Glutamatergic neuron (in vitro differentiated cells): ENCODE results near the gene IGSF23. TPM values are rescaled to one million over a fixed set of nuclear protein-coding genes. Genes with fewer than 3 reads are reported as not detected.

ENCODE experiments used
- DNase-seq: peaks from one replicate; pipeline ENCODE4 v3.0.0; 2022
- H3K27ac Mint-ChIP-seq: one replicate; pipeline ENCODE4 v1.8.0; 2020; ENCODE audit warnings: mild to moderate bottlenecking, mixed read lengths, inconsistent platforms; ENCODE audit not compliant: unreplicated experiment
- H3K27me3 Mint-ChIP-seq: one replicate; pipeline ENCODE4 v1.8.0; 2020; ENCODE audit warnings: mild to moderate bottlenecking, moderate library complexity, mixed read lengths, inconsistent platforms; ENCODE audit not compliant: unreplicated experiment
- H3K36me3 Mint-ChIP-seq: one replicate; pipeline ENCODE4 v1.8.0; 2020; ENCODE audit warnings: mild to moderate bottlenecking, mixed read lengths, inconsistent platforms; ENCODE audit not compliant: unreplicated experiment
- H3K4me1 Mint-ChIP-seq: one replicate; pipeline ENCODE4 v1.8.0; 2020; ENCODE audit warnings: mild to moderate bottlenecking, low read depth, mixed read lengths, inconsistent platforms; ENCODE audit not compliant: unreplicated experiment
- H3K4me3 Mint-ChIP-seq: one replicate; pipeline ENCODE4 v1.8.0; 2020; ENCODE audit warnings: mild to moderate bottlenecking, mixed read lengths, inconsistent platforms; ENCODE audit not compliant: unreplicated experiment
- H3K9me3 Mint-ChIP-seq: one replicate; pipeline ENCODE4 v1.8.0; 2020; ENCODE audit warnings: mild to moderate bottlenecking, moderate library complexity, mixed read lengths, inconsistent platforms; ENCODE audit not compliant: unreplicated experiment
- total RNA-seq: library from RNA; stranded (reverse); fragmentation: NEBNext Ultra II Directional; extraction: Animal tissue kit (Norgen Biotek cat#: 25700); gene quantifications from one replicate; pipeline ENCODE4 v1.2.1, GENCODE V29; 2021; ENCODE audit not compliant: unreplicated experiment
- TF ChIP-seq, protein P1 (sequence below): fragments of 200-600 bp; sonication (generic); IDR thresholded peaks from one replicate; pipeline ENCODE4 v1.5.0; 2021; ENCODE audit not compliant: partially characterized antibody, unreplicated experiment

The IGSF23 gene
- total RNA-seq, 1 donor from 2014 or later = not detected

DNA sequence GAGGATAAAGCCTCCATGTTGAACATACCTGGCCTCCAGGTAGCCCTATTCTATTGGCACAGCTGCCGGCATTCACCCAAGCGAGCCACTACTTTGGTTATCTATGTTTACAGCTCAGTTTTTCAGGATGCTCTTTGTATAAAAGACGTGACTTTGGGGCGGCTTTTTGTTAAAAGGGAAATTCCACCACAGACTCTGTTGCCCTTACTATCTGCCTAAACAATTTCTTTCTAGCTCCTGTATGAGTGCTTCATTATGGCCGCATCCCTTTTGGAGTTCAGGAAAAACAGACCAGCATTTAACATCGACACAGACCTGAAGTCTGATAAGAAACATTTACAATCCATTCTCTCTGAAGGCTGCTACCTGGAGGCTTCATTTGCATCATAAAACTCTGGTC, 9.1 kb upstream of the IGSF23 start:
- DNase-seq = no peak
- no peaks in the 10 kb centered on the region for H3K9me3 Mint-ChIP-seq
- H3K27ac Mint-ChIP-seq = no peak overlapping the region
- H3K36me3 Mint-ChIP-seq = no peaks in the 10 kb centered on the region
- TF ChIP-seq, protein P1, sequence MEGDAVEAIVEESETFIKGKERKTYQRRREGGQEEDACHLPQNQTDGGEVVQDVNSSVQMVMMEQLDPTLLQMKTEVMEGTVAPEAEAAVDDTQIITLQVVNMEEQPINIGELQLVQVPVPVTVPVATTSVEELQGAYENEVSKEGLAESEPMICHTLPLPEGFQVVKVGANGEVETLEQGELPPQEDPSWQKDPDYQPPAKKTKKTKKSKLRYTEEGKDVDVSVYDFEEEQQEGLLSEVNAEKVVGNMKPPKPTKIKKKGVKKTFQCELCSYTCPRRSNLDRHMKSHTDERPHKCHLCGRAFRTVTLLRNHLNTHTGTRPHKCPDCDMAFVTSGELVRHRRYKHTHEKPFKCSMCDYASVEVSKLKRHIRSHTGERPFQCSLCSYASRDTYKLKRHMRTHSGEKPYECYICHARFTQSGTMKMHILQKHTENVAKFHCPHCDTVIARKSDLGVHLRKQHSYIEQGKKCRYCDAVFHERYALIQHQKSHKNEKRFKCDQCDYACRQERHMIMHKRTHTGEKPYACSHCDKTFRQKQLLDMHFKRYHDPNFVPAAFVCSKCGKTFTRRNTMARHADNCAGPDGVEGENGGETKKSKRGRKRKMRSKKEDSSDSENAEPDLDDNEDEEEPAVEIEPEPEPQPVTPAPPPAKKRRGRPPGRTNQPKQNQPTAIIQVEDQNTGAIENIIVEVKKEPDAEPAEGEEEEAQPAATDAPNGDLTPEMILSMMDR = no peak
- H3K27me3 Mint-ChIP-seq = peaks cover 2% of the 10 kb centered on the region
- H3K4me3 Mint-ChIP-seq = no peak overlapping the region
- H3K4me1 Mint-ChIP-seq = no peaks in the 10 kb centered on the region

DNA sequence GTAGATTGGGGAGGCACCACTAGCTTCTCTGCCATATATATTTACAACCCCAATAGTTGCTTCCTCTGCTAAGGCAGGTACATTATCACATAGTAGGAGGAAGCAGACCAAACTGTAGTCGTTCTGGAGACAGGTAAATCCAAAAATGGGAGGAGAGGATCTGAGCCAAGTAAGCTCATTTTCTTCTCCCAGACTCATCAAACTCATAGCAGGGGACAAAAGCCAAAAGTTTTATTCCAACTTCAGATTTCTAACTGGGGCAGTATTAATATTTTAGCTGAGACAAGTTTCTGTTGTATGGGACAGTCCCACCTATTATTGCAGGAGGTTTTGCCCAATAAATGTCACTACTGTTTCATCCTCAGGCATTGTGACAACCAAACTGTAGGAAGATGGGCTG, 7.8 kb upstream of the IGSF23 start:
- Mint-ChIP-seq H3K27me3 (no peaks in the 10 kb centered on the region), H3K27ac (no peak overlapping the region), H3K9me3 (no peaks in the 10 kb centered on the region), H3K4me3 (no peak overlapping the region), H3K4me1 (no peaks in the 10 kb centered on the region), H3K36me3 (no peaks in the 10 kb centered on the region)
- no peak for DNase-seq
- TF ChIP-seq, protein P1 = no peak

GRCh38 chr19:44607049-44607448, 6.3 kb upstream of the IGSF23 start:
- no peaks in the 10 kb centered on the region for H3K27me3 Mint-ChIP-seq
- no peak overlapping the region for H3K4me3 Mint-ChIP-seq
- TF ChIP-seq, protein P1 = no peak
- no peaks in the 10 kb centered on the region for H3K36me3 Mint-ChIP-seq
- DNase-seq = no peak
- no peaks in the 10 kb centered on the region for H3K4me1 Mint-ChIP-seq
- no peaks in the 10 kb centered on the region for H3K9me3 Mint-ChIP-seq
- no peak overlapping the region for H3K27ac Mint-ChIP-seq

DNA sequence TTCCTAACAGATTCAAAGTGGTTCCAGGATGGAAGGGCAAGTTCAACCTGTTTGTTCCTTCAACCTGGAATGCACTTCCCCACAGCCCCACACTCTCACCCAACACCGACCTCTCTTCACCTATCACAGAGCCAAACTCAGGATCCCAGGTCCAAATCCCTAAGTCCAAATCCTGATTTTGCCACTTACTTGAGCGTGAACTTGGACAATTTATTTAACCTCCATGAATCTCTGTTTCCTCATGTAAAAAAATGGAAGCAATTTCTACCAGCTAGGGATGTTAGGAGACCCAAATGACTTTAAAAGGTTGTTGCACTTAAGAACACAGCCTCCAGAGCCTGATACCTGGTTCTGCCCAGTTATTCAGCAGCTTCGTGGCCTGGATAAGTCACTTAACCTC, 5.4 kb upstream of the IGSF23 start:
- H3K36me3 Mint-ChIP-seq = no peaks in the 10 kb centered on the region
- no peak overlapping the region for H3K27ac Mint-ChIP-seq
- no peak for DNase-seq
- H3K27me3 Mint-ChIP-seq = no peaks in the 10 kb centered on the region
- H3K4me3 Mint-ChIP-seq = no peak overlapping the region
- TF ChIP-seq, protein P1 = no peak
- H3K9me3 Mint-ChIP-seq = no peaks in the 10 kb centered on the region
- H3K4me1 Mint-ChIP-seq = no peaks in the 10 kb centered on the region

GRCh38 chr19:44608391-44608821, 5.0 kb upstream of the IGSF23 start:
- Mint-ChIP-seq H3K4me1 (no peaks in the 10 kb centered on the region), H3K27ac (no peak overlapping the region), H3K36me3 (no peaks in the 10 kb centered on the region), H3K9me3 (no peaks in the 10 kb centered on the region), H3K27me3 (no peaks in the 10 kb centered on the region), H3K4me3 (no peak overlapping the region)
- no peak for DNase-seq
- TF ChIP-seq, protein P1 = no peak
